ENCODE results near the gene C1QTNF8.

The C1QTNF8 gene

GRCh38 chr16:1127971-1128715, 32.1 kb upstream of the C1QTNF8 start:
- DNase-seq (ENCODE audit: low spot score) = no peak

- DNase-seq (ENCODE audit: low spot score) = no peak
Measured at GRCh38 chr16:1127101-1127500, 31.1 kb upstream of the C1QTNF8 start.

GRCh38 chr16:1126586-1126985, 30.5 kb upstream of the C1QTNF8 start:
- DNase-seq (ENCODE audit: low spot score) = no peak

- DNase-seq (ENCODE audit: low spot score) = no peak
Measured at GRCh38 chr16:1126044-1126443, 30.0 kb upstream of the C1QTNF8 start.

- DNase-seq (ENCODE audit: low spot score) = peak; percentile 60
Measured at GRCh38 chr16:1125471-1125870, 29.4 kb upstream of the C1QTNF8 start.

GRCh38 chr16:1124795-1125194, 28.8 kb upstream of the C1QTNF8 start:
- DNase-seq (ENCODE audit: low spot score) = no peak

- no peak for DNase-seq (ENCODE audit: low spot score)
Measured at GRCh38 chr16:1124291-1124690, 28.2 kb upstream of the C1QTNF8 start.

GRCh38 chr16:1123525-1124230, 27.6 kb upstream of the C1QTNF8 start:
- no peak for DNase-seq (ENCODE audit: low spot score)

- DNase-seq (ENCODE audit: low spot score) = no peak
Measured at GRCh38 chr16:1122398-1122765, 26.3 kb upstream of the C1QTNF8 start.

GRCh38 chr16:1121601-1122397, 25.8 kb upstream of the C1QTNF8 start:
- DNase-seq (ENCODE audit: low spot score) = no peak

- no peak for DNase-seq (ENCODE audit: low spot score)
Measured at GRCh38 chr16:1121009-1121408, 25.0 kb upstream of the C1QTNF8 start.

GRCh38 chr16:1120577-1120941, 24.5 kb upstream of the C1QTNF8 start:
- DNase-seq (ENCODE audit: low spot score) = no peak

GRCh38 chr16:1119766-1120576, 23.9 kb upstream of the C1QTNF8 start:
- DNase-seq (ENCODE audit: low spot score) = peak; percentile 56

GRCh38 chr16:1119129-1119528, 23.1 kb upstream of the C1QTNF8 start:
- DNase-seq (ENCODE audit: low spot score) = no peak

GRCh38 chr16:1117926-1118325, 21.9 kb upstream of the C1QTNF8 start:
- DNase-seq (ENCODE audit: low spot score) = no peak

- no peak for DNase-seq (ENCODE audit: low spot score)
Measured at GRCh38 chr16:1117176-1117900, 21.3 kb upstream of the C1QTNF8 start.

GRCh38 chr16:1116693-1117077, 20.6 kb upstream of the C1QTNF8 start:
- no peak for DNase-seq (ENCODE audit: low spot score)

GRCh38 chr16:1113889-1114526, 18.0 kb upstream of the C1QTNF8 start:
- DNase-seq (ENCODE audit: low spot score) = no peak

GRCh38 chr16:1113489-1113888, 17.4 kb upstream of the C1QTNF8 start:
- no peak for DNase-seq (ENCODE audit: low spot score)

- DNase-seq (ENCODE audit: low spot score) = no peak
Measured at GRCh38 chr16:1112506-1113184, 16.6 kb upstream of the C1QTNF8 start.

All from D341Med (cell line).